ES-I3 (cell line): ENCODE data around the gene CGN.

ENCODE experiments used
- H3K36me3 ChIP-seq: 2 replicates; pipeline ENCODE4 v1.6.1; 2013; ENCODE audit warnings: mild to moderate bottlenecking, low read length, control low read depth, moderate library complexity; ENCODE audit not compliant: insufficient read depth
- H3K4me1 ChIP-seq: 2 replicates; pipeline ENCODE4 v1.6.1; 2013; ENCODE audit warnings: mild to moderate bottlenecking, control low read depth, low read length; ENCODE audit not compliant: insufficient read depth
- H3K9ac ChIP-seq: 2 replicates; pipeline ENCODE4 v1.6.1; 2013; ENCODE audit warnings: low read depth, mild to moderate bottlenecking, low read length, moderate library complexity
- H3K9me3 ChIP-seq: 2 replicates; pipeline ENCODE4 v1.6.1; 2013; ENCODE audit warnings: mild to moderate bottlenecking, low read length, moderate library complexity; ENCODE audit not compliant: control insufficient read depth, insufficient read depth

CGN gene, protein sequence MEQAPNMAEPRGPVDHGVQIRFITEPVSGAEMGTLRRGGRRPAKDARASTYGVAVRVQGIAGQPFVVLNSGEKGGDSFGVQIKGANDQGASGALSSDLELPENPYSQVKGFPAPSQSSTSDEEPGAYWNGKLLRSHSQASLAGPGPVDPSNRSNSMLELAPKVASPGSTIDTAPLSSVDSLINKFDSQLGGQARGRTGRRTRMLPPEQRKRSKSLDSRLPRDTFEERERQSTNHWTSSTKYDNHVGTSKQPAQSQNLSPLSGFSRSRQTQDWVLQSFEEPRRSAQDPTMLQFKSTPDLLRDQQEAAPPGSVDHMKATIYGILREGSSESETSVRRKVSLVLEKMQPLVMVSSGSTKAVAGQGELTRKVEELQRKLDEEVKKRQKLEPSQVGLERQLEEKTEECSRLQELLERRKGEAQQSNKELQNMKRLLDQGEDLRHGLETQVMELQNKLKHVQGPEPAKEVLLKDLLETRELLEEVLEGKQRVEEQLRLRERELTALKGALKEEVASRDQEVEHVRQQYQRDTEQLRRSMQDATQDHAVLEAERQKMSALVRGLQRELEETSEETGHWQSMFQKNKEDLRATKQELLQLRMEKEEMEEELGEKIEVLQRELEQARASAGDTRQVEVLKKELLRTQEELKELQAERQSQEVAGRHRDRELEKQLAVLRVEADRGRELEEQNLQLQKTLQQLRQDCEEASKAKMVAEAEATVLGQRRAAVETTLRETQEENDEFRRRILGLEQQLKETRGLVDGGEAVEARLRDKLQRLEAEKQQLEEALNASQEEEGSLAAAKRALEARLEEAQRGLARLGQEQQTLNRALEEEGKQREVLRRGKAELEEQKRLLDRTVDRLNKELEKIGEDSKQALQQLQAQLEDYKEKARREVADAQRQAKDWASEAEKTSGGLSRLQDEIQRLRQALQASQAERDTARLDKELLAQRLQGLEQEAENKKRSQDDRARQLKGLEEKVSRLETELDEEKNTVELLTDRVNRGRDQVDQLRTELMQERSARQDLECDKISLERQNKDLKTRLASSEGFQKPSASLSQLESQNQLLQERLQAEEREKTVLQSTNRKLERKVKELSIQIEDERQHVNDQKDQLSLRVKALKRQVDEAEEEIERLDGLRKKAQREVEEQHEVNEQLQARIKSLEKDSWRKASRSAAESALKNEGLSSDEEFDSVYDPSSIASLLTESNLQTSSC

DNA sequence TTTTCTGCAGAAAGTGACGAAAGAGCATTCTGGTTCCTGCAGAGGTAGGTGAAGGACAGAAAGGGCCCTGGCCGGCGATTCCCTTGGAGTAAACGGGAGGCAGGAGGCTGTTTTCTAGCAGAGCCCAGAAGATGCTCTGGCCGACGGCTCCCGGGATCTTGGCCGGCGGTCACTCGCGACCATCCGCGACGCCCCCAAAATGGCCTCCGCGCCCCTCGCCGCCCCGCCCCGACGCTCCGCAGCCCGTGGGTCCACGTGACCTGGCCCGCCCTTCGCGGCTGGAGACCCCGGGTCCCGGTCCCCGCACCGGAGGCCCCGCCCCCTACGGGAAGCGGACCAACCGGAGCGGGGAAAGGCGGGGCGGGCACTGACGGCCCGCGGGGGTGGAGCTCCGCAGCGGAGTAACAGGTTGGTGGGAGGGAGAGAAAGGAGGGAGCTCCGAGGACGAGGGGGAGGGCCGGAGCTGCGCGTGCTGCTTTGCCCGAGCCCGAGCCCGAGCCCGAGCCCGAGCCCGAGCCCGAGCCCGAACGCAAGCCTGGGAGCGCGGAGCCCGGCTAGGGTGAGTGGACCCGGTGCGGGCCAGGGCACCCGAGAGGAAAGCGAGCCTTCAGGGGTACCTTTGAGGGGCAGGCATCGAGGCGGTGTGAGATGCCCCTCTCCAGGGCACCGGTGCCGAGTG lies at the start of gene CGN:
TSS of gene CGN (plus strand) at position 431 of the 679 bp plus-strand sequence. CDS start 7,133 bp downstream, outside the sequence.
- Histone ChIP-seq H3K9ac (peak within 1 kb of the TSS; percentile 95), H3K36me3 (no peaks in the 10 kb centered on the region), H3K4me1 (peaks cover 34% of the 10 kb centered on the region), H3K9me3 (no peaks in the 10 kb centered on the region)

DNA sequence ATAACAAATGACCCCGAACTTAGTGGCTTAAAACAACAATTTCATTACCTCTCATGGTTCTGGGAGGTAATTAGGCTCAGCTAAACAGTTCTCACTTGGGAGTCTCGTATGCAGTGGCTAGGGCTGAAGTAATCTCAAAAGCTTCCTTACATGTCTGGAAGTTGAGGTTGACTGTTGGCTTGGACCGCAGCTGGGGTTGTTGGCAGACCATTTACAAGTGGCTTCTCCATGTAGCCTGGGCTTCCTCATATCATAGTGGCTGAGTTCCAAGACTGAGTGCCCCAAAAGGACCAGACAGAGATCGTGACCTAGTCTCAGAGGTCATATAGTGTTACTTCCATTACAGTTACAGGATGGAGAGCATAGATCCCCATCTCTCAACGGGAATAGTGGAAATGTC lies 49.5 kb upstream of the CGN start:
- Histone ChIP-seq H3K4me1 (peaks cover 5% of the 10 kb centered on the region), H3K36me3 (no peaks in the 10 kb centered on the region), H3K9ac (no peak overlapping the region), H3K9me3 (no peaks in the 10 kb centered on the region)

DNA sequence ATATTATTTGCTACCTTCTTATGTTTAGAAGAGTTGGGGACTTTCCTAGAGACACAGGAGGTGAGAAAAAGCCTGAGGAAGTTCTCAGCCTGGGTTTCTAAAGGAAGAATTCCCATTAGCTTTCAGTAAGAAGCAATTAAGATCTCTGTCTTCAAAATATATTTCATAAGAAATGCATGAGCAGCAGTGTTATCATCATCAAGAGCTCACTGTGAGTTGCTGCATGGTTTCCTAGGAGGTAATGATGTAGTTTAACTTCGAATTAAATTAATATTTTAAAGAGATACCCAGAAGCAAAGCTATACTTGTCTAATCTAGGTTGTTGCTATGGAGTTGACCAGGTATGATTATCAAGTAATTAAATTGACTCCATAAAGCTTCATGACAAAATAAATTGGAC lies 46.2 kb upstream of the CGN start:
- no peaks in the 10 kb centered on the region for H3K9me3 ChIP-seq
- H3K36me3 ChIP-seq = no peaks in the 10 kb centered on the region
- no peaks in the 10 kb centered on the region for H3K4me1 ChIP-seq
- no peak overlapping the region for H3K9ac ChIP-seq

DNA sequence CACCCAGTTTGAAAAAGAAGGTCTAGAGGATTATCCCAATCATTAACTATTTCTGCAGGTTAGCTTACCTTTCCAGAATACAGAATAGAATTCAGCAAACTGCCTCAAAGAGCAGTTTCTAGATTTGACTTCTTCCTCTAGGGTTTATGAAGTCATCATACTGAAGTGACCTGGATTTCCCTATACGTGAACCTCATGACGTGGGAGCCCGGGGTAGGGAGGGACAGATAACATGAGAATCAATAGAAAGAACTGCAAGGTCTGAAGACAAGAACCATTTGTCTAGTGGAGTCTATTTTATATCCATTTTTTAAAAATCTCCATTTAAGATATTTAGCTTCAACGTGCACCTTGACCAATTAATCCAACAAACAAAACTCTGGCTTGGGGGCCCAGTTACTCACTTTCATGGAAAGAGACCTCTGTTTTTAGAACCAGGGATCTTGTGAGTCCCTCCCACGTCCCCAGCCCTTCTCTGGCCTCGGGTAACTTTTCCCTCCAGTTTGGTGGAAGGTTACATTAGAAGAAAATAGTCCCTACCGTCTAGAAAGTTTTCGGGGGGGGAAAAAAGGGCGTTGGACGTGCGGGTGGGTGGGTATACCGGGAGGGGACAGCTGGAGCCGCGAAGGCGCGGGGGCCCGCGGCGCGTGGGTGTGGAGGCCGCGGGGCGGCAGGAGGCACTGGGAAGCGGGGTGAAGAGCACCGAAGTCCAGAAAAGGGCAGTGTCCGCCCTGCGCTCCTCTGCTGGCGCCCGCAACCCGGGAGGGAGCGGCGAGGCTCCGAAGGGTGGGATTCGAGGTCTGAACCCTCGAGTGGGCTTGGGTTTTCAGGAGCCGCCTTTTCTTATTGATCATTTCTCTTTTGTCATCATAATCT lies 38.1 kb upstream of the CGN start:
- Histone ChIP-seq H3K36me3 (no peaks in the 10 kb centered on the region), H3K9ac (peak overlapping the region; percentile 75), H3K4me1 (peaks cover 3% of the 10 kb centered on the region; the same call in 1 of the 2 replicates), H3K9me3 (no peaks in the 10 kb centered on the region)

DNA sequence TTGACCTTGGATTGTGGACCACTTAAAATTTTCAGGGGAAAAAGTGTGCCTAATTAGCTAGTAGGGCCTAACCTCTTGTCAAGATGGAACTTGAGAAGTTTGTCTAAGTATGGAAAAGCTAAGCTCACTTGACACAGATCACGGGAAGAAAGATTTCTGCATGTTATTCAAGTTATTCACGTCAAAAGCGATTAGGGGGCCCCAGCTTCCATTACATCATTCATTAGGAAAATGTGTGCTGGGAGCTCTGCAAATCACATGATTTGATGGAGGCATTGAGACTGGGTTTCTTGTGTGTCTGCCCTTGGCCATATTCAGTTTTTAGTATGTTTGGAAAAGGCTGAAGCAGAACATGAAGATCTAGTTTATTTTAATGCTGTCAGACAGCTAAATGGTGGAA lies 36.4 kb upstream of the CGN start:
- no peaks in the 10 kb centered on the region for H3K9me3 ChIP-seq
- H3K4me1 ChIP-seq = peaks cover 3% of the 10 kb centered on the region; the same call in 1 of the 2 replicates
- H3K9ac ChIP-seq = no peak overlapping the region
- H3K36me3 ChIP-seq = no peaks in the 10 kb centered on the region

DNA sequence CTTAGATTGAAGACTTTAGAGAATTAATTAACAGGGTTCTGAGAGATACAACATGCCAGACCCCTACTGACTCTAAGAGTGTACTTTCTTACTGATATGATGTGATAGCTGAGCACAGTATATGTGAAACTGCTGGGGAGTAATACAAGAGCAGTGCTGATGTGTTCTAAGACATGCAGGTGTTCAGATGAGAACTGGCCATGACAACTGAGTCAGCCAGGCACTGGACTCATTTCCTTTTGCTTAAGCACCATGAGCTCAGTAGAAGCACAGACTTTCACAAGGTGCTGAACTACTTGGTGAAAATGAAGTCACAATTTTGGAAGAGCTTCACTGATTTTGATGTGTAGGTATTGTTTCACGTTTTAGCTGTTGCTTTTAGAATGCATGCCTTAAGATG lies 36.0 kb upstream of the CGN start:
- Histone ChIP-seq H3K36me3 (no peaks in the 10 kb centered on the region), H3K9me3 (no peaks in the 10 kb centered on the region), H3K4me1 (peaks cover 3% of the 10 kb centered on the region; the same call in 1 of the 2 replicates), H3K9ac (no peak overlapping the region)

DNA sequence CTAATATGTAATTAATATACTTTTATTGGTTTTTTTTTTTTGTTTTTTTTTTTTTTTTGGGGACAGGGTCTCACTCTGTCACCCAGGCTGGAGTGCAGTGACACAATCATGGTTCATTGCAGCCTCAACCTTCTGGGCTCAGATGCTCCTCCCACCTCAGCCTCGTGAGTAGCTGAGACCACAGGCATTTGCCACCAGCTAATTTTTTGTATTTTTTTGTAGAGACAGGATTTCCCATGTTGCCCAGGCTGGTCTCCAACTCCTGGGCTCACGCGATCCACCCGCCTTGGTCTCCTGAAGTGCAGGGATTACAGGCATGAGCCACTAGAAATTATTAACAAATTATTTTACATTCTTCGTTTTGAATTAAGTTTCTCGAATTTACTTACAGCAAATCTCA lies 35.1 kb upstream of the CGN start:
- Histone ChIP-seq H3K9me3 (no peaks in the 10 kb centered on the region), H3K4me1 (peaks cover 3% of the 10 kb centered on the region; the same call in 1 of the 2 replicates), H3K36me3 (no peaks in the 10 kb centered on the region), H3K9ac (no peak overlapping the region)

DNA sequence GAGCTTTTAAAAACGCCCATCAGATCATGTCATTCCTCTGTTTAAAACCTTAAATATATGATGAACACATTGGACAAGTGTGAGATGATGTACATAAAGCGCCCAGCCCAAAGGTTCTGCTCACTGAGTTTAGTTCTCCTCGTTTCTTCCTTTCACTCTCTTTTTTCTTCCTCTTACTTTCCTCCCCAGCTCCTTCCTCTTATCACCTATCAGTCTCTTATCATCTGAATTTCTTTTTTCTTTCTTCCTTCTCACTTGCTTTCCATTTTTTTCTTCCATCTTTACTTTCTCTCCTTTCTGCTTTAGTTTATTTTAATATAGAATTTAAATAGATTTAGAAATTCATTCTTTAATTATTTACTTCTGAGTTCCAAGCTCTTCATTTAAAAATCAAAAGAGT lies 34.1 kb upstream of the CGN start:
- no peak overlapping the region for H3K9ac ChIP-seq
- no peaks in the 10 kb centered on the region for H3K36me3 ChIP-seq
- H3K9me3 ChIP-seq = peaks cover under 1% of the 10 kb centered on the region
- H3K4me1 ChIP-seq = peaks cover 3% of the 10 kb centered on the region; the same call in 1 of the 2 replicates

DNA sequence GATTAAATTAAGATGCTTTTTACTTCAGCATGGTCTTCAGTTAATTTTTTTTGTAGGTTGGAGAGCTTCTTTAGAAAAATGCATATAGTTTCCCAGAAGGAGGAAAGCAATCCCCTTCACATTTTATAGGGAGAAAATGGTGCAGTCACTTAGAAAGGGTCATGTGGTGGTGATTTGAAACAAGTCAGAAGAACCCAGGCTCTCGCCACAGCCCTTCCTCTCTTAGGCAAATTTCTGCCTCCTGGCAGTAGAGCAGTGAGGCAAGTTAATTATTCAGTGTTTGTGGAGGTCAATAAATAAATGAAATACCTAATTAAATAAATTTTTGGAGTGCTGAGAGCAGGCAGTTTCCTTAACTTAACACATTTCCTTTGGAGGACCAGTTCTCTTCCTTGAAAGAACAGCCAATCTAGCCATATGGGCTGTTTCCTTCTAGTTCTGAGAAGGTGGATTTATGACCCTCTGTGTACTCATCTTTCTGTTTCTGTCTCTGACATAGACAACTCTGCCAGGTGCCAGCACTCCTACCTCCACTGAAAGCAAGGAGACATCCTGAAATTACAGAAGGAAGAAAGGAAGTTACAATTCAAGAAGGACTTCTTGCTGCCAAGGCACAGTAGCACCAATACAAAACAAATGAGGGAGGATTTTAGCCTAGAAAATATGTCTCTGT lies 32.9 kb upstream of the CGN start:
- Histone ChIP-seq H3K9ac (no peak overlapping the region), H3K36me3 (no peaks in the 10 kb centered on the region), H3K9me3 (peaks cover 3% of the 10 kb centered on the region), H3K4me1 (peaks cover 3% of the 10 kb centered on the region; the same call in 1 of the 2 replicates)

DNA sequence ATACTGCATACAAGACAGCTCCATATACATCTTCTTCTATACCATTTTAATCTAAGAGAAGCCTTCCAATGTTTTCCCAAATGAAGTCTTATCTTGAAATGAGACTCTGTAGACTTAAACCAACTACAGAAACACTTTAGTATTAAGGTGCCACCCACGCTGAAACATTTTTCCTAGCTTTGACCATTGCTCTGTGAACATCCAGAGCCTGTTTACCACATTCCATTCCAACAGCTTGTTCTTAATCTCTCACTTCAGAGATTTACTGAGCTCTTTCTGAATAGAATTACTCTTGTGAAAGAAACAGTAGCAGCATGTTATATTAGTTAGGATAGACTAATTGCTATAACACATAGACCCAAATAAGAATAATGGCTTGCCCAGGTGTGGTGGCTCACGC lies 32.3 kb upstream of the CGN start:
- Histone ChIP-seq H3K4me1 (no peaks in the 10 kb centered on the region), H3K9me3 (peaks cover 3% of the 10 kb centered on the region), H3K36me3 (no peaks in the 10 kb centered on the region), H3K9ac (no peak overlapping the region)

DNA sequence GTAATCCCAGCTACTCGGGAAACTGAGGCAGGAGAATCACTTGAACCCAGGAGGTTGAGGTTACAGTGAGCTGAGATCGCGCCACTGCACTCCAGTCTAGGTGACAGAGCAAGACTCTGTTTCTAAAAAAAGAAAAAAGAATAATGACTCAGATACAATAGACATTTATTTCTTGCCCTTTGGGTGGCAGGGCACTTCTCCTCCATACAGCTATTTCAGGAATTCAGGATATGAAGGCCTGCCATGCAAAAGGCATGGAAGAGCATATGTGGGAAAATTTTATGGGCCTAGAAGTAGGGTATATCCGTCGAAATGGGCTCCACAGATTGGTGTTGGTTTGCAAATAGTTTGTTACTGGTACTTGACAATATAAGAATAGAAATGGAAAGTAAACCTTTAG lies 31.7 kb upstream of the CGN start:
- no peak overlapping the region for H3K9ac ChIP-seq
- H3K9me3 ChIP-seq = peaks cover 3% of the 10 kb centered on the region
- H3K36me3 ChIP-seq = no peaks in the 10 kb centered on the region
- H3K4me1 ChIP-seq = no peaks in the 10 kb centered on the region

DNA sequence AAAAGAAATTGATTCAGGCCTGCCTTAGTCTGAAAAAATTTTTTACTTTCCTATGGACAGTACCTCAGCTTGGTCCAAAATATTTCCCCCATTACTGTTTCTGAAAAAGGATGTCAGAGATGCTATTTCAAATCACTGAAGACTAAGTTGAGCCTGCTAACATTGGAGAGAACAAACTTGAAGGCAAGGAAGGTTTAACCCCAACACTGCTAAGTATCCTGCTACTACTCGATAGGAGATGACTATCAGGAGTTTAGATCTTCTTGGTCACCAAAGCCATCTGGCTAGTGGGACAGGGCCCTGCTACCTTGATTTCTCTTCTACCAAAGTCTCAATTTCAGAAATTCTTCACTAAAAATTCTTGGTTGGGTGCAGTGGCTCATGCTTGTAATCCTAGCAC lies 29.2 kb upstream of the CGN start:
- H3K36me3 ChIP-seq = no peaks in the 10 kb centered on the region
- H3K4me1 ChIP-seq = no peaks in the 10 kb centered on the region
- peaks cover 3% of the 10 kb centered on the region for H3K9me3 ChIP-seq
- H3K9ac ChIP-seq = no peak overlapping the region
